CD4-positive, alpha-beta T cell treated with Interferon gamma for 1 hour (primary cell): Measurements from ENCODE around the gene TRAF7.
"Not testable (repeated sequence)": the region's sequence is repeated elsewhere in the genome, so short reads cannot be mapped to it uniquely, and the experiment has no call there.

Experiments used
- DNase-seq: peaks from one replicate; pipeline ENCODE4 v3.0.0-alpha.2; 2020

Gene TRAF7

DNA sequence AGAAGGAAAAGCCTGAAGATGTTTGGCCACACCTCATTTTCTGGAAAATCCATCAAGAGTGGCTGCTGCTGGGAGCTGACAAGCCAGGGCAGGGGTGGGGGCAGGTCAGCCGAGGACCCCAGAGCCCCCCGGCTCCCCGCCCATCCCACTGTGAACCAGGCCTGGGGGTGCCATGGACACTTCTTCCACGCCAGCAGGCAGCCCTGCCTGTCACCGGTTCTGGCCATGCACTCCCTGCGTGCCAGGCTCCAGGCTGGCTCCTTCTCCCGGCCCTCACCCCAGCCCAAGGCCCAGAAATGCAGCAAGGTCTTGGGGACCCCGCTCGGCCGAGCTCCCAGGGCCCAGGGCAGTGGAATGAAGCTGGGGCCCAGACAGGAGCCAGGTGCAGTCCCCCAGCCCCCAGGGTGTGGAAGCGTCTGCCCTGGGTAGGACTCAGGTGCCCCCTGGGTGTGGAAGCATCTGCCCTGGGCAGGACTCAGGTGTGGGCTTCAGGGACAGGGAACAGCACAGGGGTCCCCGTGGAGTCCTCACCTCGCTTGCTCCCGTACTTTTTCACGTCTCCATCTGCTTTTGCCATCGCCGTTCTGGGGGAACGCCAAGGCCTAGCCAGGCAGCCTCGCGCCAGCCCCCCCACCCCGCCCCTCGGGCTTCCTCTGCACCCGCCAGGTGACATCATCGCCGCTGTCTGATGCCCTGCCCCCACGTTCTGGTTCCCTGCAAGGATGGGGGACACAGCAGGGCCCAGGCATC lies 32.5 kb upstream of the TRAF7 start:
- DNase-seq, result not testable (repeated sequence)

DNA sequence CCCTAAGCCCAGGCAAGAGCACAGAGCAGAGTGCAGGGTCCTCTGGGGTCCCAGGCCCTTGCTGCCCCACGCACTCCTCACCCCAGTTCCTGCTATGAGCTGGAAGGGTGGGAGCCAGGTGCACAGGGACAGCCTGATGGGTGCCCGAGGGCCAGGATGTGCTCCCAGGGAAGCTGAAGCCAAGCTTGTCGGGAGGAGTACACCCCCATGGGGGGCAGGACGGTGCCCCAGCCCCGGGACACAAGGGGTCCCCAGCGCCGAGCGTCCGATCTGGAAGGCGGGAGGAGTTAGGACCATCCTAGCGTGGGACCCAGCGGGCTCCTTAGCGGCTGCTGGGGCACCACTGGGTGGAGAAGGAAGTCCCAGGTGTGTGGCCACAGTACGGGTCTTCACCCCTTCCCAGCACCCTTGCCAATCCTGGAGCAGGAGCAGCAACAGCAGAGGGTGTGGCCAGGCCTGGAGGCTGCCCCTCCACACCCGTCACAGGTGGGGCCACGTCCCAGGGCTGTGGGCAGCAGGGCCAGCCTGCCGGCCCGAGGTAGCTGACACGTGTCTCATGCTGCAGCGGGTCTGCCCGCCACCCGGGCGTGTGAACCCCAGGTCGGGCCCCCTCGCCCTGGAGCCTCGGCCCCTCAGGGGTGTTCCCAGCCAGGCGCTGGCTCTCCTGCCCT lies 31.7 kb upstream of the TRAF7 start:
- not testable (repeated sequence) for DNase-seq

DNA sequence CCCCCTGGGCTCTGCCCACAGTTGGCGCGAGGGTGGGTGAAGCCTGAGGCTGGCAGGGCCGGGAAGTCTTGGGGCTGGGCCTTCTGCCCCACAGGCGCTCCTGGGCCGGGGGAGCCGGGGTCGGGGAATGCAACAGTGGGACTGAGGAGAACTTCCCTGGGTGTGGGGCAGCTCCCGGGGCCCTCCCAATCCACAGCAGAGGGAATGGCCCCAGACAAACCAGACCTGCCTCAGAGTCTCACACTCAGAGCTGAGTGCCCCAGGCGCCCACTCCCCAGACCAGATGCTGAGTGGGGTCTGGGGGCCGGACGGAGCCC lies 31.2 kb upstream of the TRAF7 start:
- DNase-seq, result not testable (repeated sequence)

DNA sequence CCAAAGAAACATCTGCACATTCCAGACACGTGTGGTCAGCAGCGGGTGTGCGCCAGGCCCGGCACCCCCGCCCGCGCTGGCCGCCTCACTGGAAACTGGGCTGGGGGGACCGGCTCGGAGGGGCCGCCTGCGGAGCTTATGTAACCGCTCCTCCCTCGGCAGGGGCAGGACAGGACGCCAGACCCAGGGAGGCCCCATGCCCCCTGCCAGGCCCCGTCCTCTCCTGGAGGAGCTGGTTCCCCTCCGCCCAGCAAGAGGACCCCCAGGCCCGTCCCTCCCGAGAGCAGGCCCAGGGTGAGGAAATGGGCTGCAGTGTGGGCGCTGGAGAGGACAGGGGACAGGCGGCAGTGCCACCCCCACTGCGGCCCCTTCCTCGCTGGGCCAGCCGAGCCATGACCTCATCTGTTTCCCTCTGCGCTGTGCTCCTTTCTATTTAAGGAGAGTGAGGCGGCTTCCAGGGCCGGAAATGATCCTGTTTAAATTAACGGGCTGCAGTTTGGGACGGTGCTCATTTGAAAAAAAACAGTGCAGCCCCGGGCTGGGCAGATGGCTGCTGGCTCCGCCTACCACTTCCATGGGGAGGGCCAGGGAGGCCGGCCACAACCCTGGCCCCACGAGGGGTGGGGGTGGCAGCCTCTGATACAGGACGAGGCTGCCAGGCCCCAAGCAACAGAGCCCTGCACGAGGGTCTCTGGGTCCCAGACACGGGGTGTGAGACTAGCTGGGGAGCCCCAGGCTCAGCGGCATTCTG lies 30.7 kb upstream of the TRAF7 start:
- DNase-seq, result not testable (repeated sequence)

DNA sequence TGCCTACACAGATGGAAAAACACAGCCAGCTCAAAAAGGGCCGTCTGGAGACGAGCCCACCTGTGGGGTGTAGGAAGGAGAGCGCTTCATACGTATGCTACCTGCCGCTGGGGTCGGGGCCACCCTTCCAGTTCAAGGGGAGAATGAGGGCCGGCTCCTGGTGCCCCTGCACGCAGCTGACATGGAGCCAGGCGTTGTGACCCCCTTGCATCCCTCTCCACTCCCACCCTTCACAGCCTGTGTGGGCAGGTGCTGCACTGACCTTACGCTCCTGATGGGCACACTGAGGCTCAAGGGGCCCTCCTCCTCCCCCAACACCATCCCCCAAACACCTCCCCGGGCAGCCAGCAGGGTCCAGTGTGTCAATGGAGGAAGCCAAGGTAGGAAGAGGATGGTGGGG lies 30.0 kb upstream of the TRAF7 start:
- not testable (repeated sequence) for DNase-seq

DNA sequence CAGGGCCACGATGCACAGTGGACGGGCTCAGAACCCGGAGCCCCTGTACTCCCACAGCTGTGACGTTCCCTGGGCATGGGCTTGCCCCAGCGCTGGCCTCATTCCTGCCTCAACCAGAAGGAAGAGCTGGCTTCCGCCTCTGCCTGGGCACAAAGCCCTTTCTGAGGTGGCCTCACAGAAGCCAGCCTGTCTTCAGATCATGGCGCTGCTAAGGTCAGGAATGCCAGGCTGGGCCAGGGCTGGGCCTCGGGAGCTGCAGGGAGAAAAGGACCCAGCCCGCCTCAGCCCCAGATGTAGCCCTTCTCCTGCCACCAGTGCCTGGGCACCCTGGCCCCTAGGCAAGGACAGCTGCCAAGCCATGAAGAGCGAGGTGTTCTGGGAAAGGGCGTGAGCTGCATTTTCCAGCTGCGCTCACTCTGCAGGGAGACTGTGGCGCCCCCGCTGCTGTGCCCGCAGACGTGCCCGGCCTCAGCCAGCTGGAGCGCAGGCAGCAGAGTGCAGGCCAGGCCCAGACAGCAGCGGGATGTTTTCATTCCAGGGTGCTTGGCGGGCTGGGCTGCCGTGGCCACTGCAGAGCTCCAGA lies 29.3 kb upstream of the TRAF7 start:
- DNase-seq, result not testable (repeated sequence)

DNA sequence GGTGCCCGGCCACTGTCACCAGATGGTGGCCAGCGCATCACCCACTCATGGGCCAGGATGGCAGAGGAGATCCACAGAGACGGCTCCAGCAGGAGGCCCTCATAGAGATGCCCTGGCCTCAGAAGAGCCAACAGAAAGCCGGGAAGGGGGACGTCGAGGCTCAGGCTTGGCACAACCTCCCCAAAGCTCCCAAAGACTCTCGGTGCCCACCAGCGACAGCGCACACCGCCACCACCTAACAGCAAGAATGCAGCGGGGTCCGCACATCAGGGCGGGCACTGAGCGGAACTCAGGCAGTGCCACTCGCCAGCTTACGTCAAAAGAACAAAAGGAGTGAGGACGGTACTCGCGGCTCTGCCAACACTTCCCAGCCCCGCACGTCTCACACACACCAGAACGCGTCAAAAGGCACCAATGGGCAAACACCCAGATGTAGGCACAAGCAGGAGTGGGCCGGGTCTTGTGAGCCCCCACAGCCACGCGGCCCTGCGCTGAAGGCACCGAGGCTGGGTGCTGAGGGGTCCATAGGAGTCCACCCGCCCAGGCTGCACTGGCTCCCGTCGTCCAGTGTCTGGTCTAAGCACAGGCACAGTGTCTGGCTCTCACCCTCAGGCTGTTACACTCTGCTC lies 28.5 kb upstream of the TRAF7 start:
- DNase-seq, result not testable (repeated sequence)

DNA sequence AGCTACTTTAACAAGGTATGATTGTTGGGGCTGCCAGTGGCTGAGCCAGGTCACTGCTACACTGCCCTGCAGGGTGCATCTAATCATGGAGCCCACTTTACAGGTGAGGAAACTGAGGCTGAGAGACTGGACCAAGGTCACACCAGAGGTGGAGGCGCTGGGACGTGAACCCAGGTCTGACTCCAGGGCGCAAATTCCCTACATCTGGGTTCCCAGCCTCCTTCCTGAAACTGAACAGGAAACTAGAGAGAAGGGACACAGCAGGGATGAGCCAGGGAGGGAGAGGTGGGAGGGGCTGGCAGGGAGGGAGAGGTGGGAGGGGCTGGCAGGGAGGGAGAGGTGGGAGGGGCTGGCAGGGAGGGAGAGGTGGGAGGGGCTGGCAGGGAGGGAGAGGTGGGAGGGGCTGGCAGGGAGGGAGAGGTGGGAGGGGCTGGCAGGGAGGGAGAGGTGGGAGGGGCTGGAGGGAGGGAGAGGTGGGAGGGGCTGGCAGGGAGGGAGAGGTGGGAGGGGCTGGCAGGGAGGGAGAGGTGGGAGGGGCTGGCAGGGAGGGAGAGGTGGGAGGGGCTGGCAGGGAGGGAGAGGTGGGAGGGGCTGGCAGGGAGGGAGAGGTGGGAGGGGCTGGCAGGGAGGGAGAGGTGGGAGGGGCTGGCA lies 27.8 kb upstream of the TRAF7 start:
- peak; percentile 27 for DNase-seq

DNA sequence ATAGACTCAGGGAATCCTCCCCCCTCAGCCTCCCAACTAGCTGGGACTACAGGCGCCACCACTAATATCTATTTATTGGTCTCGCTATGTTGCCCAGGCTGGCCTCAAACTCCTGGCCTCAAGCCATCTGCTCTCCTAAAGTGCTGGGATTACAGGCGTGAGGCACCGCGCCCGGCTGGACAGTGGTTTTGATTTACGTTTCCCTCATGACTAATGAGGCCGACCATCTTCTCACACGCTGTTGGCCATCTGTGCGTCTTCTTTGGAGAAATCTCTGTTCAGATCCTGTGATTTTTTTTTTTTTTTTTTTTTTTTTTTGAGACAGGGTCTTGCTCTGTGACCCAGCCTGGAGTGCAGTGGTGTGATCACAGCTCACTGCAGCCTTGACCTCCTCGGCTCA lies 26.3 kb upstream of the TRAF7 start:
- not testable (repeated sequence) for DNase-seq

DNA sequence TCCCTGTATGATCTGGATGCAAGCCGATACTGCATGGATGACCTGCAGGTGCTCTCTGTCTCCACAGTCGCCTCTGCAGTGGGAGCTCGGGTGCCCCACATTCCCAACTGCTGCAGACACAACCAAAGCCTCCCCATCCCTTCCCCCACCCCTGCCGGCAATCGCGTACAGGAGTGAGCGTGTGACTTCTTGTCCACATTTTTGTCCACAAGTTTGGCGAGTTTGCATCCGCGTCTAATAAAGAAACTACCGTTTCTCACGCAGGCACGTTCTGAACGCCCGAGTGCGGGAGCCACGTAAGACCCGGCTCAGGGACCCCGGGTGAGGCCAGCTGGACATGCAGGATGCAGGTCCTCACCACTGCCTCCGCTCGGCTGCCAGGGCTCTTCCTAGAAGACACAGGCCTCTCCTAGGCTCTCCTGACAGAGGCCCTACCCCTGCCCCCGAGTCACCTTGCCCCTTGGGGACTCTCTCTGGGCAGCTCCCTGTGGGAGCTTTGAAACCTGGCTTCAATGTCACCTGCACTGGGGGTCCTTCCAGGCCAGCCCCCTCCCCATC lies 25.6 kb upstream of the TRAF7 start:
- not testable (repeated sequence) for DNase-seq

DNA sequence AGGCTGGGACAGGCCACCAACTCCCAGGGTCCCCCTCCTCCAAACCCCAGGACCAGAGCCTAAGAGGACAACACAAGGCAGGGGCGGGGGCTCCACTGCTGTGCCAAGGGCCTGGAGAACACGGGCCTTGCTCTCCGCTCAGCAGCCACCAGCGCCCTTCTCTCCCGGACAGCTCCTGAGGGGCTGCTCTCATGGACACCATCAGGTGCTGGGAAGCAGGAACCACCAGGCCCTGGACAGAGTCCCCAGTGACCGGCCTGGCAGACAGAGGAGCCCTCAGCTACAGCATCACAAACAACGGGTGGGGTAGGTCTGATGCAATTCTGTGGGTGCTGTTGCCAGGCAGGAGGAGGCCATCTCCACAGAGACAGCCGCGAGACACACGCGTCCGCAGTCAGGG lies 21.8 kb upstream of the TRAF7 start:
- not testable (repeated sequence) for DNase-seq

DNA sequence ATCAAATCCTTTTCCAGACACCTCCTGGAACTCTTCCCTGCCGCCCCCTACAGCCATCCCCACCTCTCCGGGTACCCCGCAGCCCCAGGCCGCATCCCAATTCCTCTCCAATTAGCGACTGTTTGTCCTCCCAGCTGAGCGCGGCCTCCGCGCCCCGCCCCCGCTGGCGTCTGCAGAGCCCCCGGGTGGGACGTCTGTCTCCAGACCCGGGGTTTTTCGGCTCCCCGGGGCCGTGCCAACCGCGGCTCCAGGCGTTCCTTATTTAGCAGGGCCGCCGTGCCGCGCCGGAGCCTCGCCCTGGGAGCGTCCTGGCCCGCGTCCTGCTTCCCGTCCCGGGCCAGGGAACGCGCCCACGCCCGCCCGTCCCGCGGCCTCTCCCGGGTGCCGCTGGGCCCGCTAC lies 20.5 kb upstream of the TRAF7 start:
- DNase-seq, result not testable (repeated sequence)

DNA sequence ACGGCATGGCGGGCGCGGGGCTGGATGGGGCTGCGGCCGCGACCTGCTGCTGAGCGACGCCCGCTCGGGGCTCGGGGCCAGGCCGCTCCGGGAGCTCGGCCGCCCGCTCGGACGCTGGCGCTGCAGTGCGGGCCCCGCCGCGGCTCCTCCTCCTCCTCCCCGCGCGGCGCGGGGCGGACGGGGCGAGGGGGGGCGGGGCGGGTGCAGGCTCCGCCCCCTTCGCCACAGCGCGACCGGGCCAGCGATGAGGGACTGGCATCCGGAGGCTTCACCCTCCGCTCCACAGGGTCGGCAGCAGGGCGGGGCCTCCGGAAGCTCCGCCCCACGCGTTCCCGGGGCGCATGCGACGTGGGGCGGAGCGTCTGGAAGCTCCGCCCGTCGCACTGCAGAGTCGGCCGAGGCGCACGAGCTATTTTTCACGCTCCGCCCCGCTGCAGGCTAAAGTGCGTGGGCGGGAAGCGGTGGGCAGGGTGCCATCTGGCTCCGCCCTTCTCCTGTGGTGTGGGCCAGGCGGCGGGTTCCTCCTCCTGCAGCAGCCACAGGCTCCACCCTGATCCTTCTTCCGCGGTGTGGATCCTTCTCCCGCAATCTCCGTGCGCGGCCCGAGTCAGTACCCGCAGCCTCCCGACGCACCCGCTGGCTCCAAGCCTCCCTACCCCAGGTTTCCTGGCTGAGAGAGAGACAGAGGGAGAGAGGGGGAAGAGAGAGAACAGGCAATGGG lies 19.7 kb upstream of the TRAF7 start, which contains the start of gene PKD1:
TSS of gene PKD1 (minus strand) at position 129 of the 721 bp plus-strand sequence. CDS start 209 bp downstream, outside the sequence.
- peak; percentile 99 for DNase-seq

DNA sequence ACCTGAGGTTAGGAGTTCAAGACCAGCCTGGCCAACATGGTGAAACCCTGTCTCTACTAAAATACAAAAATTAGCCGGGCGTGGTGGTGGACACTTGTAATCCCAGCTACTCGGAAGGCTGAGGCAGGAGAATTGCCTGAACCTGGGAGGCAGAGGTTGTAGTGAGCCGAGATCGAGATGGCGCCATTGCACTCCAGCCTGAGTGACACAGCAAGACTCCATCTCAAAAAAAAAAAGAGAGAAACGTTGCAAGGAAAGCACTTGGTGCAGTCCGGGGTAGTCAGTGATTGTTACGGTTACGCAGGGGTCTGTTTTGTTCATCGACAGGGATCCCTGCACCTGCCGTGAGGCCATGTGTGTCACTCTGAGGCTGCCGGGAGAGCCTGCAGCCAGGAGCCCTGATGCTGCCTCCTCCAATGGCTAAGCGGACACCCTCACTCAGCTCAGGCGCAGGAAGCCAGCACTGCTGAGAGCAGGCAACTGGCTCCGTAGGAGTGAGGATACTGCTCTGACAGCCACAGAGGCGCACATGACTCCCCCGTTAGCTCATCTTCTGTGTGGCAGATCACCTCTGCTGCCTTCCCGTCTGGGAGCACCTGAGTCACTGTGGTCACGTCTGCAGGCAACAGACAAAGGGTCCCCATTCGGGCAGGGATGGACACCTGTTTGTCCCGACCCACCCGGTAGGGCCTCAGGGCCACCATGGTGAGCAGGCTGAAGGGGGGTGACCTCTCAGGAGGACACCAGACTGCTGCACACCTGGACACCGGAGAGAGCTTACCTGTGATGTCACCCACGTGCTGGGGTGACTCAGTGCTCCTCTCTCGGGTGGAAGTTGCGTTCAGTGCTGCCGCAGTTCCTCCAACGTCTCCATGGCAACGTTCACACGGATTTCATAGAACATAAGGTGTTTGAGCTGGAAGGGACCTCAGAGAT lies 12.4 kb upstream of the TRAF7 start:
- no peak for DNase-seq

DNA sequence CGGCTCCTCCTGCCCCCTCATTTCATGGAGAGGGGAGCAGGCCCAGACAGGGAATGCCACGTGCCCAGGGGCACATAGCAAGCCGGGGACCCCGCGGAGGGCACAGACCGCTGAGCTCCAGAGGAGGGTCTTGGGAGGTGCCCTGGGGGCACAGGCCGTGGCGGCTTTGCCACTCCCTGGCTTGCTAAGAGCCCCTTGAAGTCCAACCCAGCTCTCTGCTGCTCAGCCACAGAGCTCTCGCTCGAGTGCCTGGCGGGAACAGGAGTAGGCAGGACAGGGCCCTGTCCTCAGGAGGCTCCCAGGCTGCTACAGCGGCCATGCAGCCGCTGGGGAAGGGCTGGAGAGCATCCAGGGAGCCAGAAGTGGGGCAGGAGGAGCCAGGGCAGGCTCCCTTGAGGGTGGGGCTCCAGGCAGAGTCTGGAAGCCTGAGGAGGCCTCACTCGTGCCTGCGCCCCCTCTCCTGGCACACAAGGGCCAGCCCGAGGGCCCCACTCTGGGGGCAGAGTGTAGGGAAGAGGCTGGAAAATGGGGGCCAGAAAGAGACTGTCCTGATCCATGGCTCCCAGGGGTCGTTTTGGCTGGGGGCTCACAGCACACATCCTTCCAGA lies 11.6 kb upstream of the TRAF7 start:
- no peak for DNase-seq

DNA sequence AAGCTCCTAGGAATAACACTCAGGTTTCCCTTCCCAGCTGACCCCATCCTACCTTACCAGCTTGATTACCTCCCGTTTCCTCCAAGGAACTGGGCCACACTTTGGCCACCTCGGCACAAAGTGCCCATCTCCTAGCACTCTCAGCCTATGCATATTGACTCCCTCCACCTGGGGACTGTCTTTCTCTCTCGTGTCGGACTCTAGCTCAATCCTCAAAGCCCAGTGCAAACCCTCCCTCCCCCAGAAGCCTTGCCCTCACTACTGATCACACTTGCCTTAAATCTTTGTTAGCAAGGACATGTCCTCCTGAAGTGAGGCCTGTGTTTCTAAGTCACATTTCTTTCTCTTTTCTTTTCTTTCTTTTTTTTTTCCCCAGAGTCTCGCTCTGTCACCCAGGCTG lies 9.7 kb upstream of the TRAF7 start:
- DNase-seq, result no peak

DNA sequence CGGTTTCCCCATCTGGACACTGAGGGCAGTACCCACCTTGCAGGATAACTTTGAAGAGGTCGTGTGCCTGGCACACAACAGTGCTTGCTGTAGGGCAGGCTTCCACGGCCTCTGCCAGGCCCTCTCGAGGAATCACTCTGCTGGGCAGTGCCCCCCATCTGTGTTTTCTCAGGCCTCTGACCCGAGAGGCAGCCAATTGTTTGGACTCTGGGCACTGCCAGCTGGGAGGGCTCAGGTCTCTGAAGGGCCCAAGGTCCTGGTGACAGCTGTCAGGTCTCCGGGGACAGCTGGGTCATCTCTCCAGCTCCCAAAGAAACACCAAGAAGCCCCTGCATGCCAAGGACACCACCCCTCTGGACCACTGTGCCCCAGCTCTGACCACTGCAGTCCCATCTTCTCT lies 8.2 kb upstream of the TRAF7 start:
- DNase-seq, result no peak

DNA sequence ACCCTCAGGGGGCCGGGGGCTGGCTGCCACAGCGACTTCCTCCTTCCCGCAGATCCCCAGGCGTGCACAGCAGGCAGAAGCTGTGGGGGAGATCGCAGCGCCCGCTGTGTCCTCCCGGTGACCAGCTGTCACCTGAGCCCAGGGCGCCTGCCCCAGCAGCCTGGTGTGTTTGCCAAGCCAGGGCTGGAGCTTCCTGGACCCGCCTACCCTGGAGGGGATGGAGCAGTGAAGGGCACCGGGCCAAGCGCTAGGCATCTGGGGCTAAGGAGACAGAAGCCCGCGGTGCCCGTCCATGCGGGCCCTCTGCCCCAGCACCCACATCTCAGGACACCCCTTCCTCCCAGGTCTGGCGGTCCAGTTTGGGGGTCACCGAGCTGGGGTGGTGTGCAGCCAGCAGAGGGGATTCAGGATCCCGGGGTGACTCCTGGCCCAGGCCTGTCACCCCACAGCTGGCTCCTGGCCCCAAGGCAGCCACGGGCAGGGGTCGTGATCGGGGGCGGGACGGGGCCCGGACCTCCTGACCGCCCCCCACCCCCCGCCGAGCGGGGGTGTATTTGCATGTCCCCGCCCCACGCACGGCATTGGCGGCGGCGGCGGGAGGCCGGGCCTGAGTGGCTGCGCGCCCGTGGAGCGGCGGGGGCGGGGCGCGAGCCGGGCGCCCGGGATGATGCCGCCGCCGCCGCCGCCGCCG lies 7.5 kb upstream of the TRAF7 start, which contains the start of gene RAB26:
TSS of gene RAB26 (plus strand) at position 645 of the 691 bp plus-strand sequence. CDS start 159 bp downstream, outside the sequence.
- DNase-seq, result peak; percentile 48
